Measurements from ENCODE around the gene ABHD14A. TPM values are rescaled to one million over a fixed set of nuclear protein-coding genes. Genes with fewer than 3 reads are reported as not detected.

ABHD14A gene
- total and polyA plus RNA-seq, 10 donors, result 8.7 to 26.7 (median 15.0) TPM

DNA sequence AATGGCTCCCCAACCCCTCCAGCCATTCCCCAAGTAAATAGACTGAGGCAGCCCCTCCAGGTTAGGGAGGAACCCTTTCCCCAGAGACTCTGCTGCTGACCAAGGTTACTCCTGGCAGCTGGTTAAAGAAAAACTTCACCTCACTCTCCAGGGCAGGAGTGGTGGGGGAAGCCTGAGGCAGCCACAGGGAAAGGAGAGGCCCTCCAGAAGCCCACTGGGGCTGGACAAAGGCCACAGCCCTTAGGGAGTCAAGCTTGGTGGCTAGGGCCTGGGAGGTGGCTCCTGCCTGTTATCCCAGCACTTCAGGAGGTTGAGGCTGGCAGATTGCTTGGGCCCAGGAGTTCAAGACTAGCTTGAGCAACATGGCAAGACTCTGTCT is 9.4 kb downstream of the ABHD14A start:
- Histone ChIP-seq H3K27me3 (replicated peaks in 1 of 7) (no peaks in the 10 kb centered on the region), H3K27ac (peak overlapping the region in 7 of 8 donors; percentile 87 to 98 (median 96))

DNA sequence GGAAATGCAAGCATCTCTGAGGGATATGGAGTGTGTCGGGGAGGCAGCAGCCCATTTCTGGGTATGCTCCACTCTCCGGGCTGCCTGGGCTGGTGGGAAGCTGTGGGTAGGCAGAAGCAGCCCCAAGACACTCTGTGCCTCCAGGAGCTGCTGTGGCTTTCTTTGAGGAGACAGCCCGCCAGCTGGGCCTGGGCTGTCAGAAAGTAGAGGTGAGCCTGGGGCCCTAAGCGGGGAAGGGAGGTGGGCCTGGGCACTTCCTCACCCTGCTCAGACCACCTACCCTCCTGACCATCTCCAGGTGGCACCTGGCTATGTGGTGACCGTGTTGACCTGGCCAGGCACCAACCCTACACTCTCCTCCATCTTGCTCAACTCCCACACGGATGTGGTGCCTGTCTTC is 10.2 kb downstream of the ABHD14A start:
- WGBS, 5 donors, result 86 to 94% (median 91%) methylated on average over 3 to 6 of the region's 6 CpGs
- Histone ChIP-seq H3K9me3 (no peaks in the 10 kb centered on the region), H3K36me3 (peaks cover 0 to 7% (median 0%) of the 10 kb centered on the region in 6 donors), H3K4me3 (no peak overlapping the region), H3K27ac (peak overlapping the region in 2 of 8 donors; percentile 30 to 87), H3K27me3 (replicated peaks in 1 of 7) (no peaks in the 10 kb centered on the region), H3K4me1 (peaks cover 17 to 48% (median 33%) of the 10 kb centered on the region in 6 donors)
- TF ChIP-seq, protein P1, sequence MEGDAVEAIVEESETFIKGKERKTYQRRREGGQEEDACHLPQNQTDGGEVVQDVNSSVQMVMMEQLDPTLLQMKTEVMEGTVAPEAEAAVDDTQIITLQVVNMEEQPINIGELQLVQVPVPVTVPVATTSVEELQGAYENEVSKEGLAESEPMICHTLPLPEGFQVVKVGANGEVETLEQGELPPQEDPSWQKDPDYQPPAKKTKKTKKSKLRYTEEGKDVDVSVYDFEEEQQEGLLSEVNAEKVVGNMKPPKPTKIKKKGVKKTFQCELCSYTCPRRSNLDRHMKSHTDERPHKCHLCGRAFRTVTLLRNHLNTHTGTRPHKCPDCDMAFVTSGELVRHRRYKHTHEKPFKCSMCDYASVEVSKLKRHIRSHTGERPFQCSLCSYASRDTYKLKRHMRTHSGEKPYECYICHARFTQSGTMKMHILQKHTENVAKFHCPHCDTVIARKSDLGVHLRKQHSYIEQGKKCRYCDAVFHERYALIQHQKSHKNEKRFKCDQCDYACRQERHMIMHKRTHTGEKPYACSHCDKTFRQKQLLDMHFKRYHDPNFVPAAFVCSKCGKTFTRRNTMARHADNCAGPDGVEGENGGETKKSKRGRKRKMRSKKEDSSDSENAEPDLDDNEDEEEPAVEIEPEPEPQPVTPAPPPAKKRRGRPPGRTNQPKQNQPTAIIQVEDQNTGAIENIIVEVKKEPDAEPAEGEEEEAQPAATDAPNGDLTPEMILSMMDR (IDR thresholded peaks at IDR 0.05 in 8 of 11, conservative IDR thresholded peaks at IDR 0.05 in 3 of 11), result no peak
- TF ChIP-seq POLR2AphosphoS5 (IDR thresholded peaks at IDR 0.05) (no peak), POLR2A (IDR thresholded peaks at IDR 0.05) (no peak)
- no peak for DNase-seq
- intact Hi-C loops (cut with DNase I; ENCODE audit: low total_unique reads), result no loop called here

More for the DNA sequence above, 9.4 kb downstream of the ABHD14A start:
- Histone ChIP-seq H3K4me3 (no peak overlapping the region), H3K4me1 (peaks cover 17 to 48% (median 33%) of the 10 kb centered on the region in 6 donors), H3K36me3 (peaks cover 0 to 6% (median 0%) of the 10 kb centered on the region in 6 donors), H3K9me3 (no peaks in the 10 kb centered on the region)
- no peak for DNase-seq
- TF ChIP-seq, protein P1 (IDR thresholded peaks at IDR 0.05 in 8 of 11, conservative IDR thresholded peaks at IDR 0.05 in 3 of 11), result no peak
- TF ChIP-seq POLR2AphosphoS5 (IDR thresholded peaks at IDR 0.05), result no peak
- no peak for TF ChIP-seq POLR2A (IDR thresholded peaks at IDR 0.05)
- intact Hi-C loops (cut with DNase I; ENCODE audit: low total_unique reads), result no loop called here

DNA sequence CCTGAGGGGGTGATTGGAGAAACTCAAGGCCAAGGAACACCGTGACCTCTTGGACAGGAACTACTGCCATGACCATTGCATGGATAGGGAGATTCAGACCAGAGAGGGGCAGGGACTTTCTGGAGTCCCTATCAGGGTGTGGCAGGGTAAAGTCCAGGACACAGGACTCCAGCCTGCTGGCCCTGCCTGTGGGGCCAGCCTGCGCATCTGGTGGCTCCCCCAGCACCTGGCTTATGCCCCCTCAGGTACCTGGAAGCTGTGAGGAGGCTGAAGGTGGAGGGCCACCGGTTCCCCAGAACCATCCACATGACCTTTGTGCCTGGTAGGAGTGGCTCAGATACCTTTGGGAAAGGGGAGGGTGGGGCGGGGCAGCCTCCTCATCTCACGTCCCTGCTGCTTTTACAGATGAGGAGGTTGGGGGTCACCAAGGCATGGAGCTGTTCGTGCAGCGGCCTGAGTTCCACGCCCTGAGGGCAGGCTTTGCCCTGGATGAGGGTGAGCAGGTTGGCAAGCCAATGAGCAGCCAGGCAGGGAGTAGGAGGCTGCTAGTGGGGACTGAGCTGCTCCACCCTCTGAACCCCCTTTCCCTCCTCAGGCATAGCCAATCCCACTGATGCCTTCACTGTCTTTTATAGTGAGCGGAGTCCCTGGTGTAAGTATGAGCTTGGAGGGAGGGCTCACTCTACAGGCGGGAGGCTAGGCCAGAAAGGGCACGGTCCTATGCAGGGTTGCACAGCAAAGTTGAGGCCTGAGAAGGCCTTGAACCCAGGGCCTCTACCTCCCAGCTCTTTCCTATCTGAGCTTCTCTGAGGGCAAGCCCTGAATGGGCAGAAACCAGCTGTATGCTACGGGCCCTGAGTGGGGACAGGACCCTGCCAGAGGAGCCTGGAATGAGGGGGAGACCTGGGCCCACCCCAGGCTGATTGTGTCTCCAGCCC is 11.4 kb downstream of the ABHD14A start:
- peak overlapping the region in 1 of 8 donors; percentile 11 for H3K27ac ChIP-seq
- no peak for DNase-seq
- TF ChIP-seq, protein P1 (IDR thresholded peaks at IDR 0.05 in 8 of 11, conservative IDR thresholded peaks at IDR 0.05 in 3 of 11), result no peak
- TF ChIP-seq POLR2AphosphoS5 (IDR thresholded peaks at IDR 0.05), result peak in 1 of 3 donors; percentile 11
- WGBS, 5 donors, result 78 to 87% (median 86%) methylated on average over 7 to 12 of the region's 12 CpGs
- intact Hi-C loops (cut with DNase I; ENCODE audit: low total_unique reads), result no loop called here
- peaks cover 0 to 14% (median under 1%) of the 10 kb centered on the region in 6 donors for H3K36me3 ChIP-seq
- no peak overlapping the region for H3K4me3 ChIP-seq
- no peaks in the 10 kb centered on the region for H3K27me3 ChIP-seq (replicated peaks in 1 of 7)
- H3K4me1 ChIP-seq, result peaks cover 17 to 38% (median 28%) of the 10 kb centered on the region in 6 donors
- no peaks in the 10 kb centered on the region for H3K9me3 ChIP-seq

DNA sequence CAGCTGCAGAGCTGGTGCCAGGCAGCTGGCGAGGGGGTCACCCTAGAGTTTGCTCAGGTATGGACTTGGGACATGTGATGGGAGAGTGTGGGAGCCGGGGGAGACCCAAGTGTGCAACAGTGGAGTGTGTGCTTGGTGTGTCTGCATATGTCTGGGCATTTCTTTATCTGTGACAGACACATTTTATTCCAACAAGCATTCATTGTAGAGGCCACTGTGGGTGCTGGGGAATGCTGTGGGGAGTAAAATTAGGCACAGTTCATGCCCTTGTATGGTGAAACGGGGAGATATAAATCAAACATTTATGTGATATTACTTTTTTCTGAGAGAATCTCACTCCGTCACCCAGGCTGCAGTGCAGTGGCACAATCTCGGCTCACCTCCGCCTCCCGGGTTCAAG is 12.7 kb downstream of the ABHD14A start:
- Histone ChIP-seq H3K9me3 (no peaks in the 10 kb centered on the region), H3K27ac (no peak overlapping the region), H3K4me3 (no peak overlapping the region), H3K27me3 (replicated peaks in 1 of 7) (no peaks in the 10 kb centered on the region), H3K4me1 (peaks cover 7 to 38% (median 18%) of the 10 kb centered on the region in 6 donors), H3K36me3 (peaks cover 0 to 27% (median 12%) of the 10 kb centered on the region in 6 donors)
- WGBS, 5 donors, result 90 to 97% (median 95%) methylated on average over 6 to 7 of the region's 7 CpGs
- TF ChIP-seq POLR2A (IDR thresholded peaks at IDR 0.05) (no peak), POLR2AphosphoS5 (IDR thresholded peaks at IDR 0.05) (no peak)
- TF ChIP-seq, protein P1 (IDR thresholded peaks at IDR 0.05 in 8 of 11, conservative IDR thresholded peaks at IDR 0.05 in 3 of 11), result no peak
- intact Hi-C loops (cut with DNase I; ENCODE audit: low total_unique reads), result no loop called here
- DNase-seq, result no peak

Data from spleen (tissue), 11 donors.